Esophagus muscularis mucosa (tissue), 4 donors: ENCODE measurements around the gene FKBP1A. TPM values are rescaled to one million over a fixed set of nuclear protein-coding genes. Genes with fewer than 3 reads are reported as not detected.
A peak's percentile ranks its signal among the peaks of the same experiment; 100 is the strongest.
"Not testable (repeated sequence)": the region's sequence is repeated elsewhere in the genome, so short reads cannot be mapped to it uniquely, and the experiment has no call there.

ENCODE experiments used
- DNase-seq: peaks from one replicate; pipeline ENCODE4 v3.0.0-alpha.2; 2017; ENCODE audit errors: extremely low spot score
- H3K27ac ChIP-seq, 4 donors: fragments of 200-600 bp; sonication (generic); replicated peaks in 1 of 4; 1 replicate in 3 of 4; 2 replicates in 1 of 4; pipeline ENCODE4 v1.5.1; 2016 to 2019; ENCODE audit warnings: mild to moderate bottlenecking in 1 of 4
- H3K27me3 ChIP-seq, 4 donors: fragments of 200-600 bp; sonication (generic); one replicate each; pipeline versions ENCODE4 v1.5.1 to v1.6.0; 2016 to 2019
- H3K36me3 ChIP-seq, 4 donors: fragments of 200-600 bp; sonication (generic); one replicate each; pipeline ENCODE4 v1.5.1; 2016 to 2019
- H3K4me1 ChIP-seq, 4 donors: fragments of 200-600 bp; sonication (generic); one replicate each; pipeline ENCODE4 v1.5.1; 2016 to 2019
- H3K4me3 ChIP-seq, 4 donors: fragments of 200-600 bp; sonication (generic); 1 replicate in 2 of 4; 2 replicates in 2 of 4; pipeline ENCODE4 v1.5.1; 2016 to 2019; ENCODE audit warnings: mild to moderate bottlenecking in 4 of 4, moderate library complexity in 1 of 4
- H3K9me3 ChIP-seq, 4 donors: fragments of 200-600 bp; sonication (generic); 1 replicate in 3 of 4; 2 replicates in 1 of 4; pipeline ENCODE4 v1.5.1; 2016 to 2019
- CTCF ChIP-seq, 3 experiments: fragments of 200-600 bp in 2 of 3; fragments of 450-650 bp in 1 of 3; sonication (generic) in 2 of 3; IDR thresholded peaks; one replicate each; pipeline ENCODE4 v1.5.1; 2017 to 2019; ENCODE audit warnings: antibody characterized with exemption in 3 of 3, mild to moderate bottlenecking in 2 of 3, moderate library complexity in 1 of 3
- EP300 ChIP-seq: sonication (generic); formaldehyde crosslinking; IDR thresholded peaks from one replicate; pipeline ENCODE4 v1.6.1; 2017; ENCODE audit warnings: antibody characterized with exemption
- POLR2A ChIP-seq: fragments of 450-650 bp; IDR thresholded peaks from one replicate; pipeline ENCODE4 v1.6.1; 2017; ENCODE audit warnings: antibody characterized with exemption, moderate library complexity, mild to moderate bottlenecking, low read depth
- POLR2AphosphoS5 ChIP-seq, 2 donors: sonication (generic); formaldehyde crosslinking; IDR thresholded peaks; one replicate each; pipeline ENCODE4 v1.6.1; 2017; ENCODE audit warnings: antibody characterized with exemption in 2 of 2
- WGBS: methylation state at CpG from one replicate; pipeline ENCODE4 v1.1.5; 2018; 5-methylcytosine and 5-hydroxymethylcytosine counted together
- intact Hi-C: fragments of 100-400 bp; cut with DNase I; formaldehyde crosslinking; loops from one replicate; pipeline ENCODE4 v1.15.1; 2023
- total RNA-seq, 4 donors: library from RNA; depleted of rRNA; stranded (reverse); fragments of >200 nt; gene quantifications; one replicate each; pipeline versions ENCODE4 v1.1.0 to v1.2.1, GENCODE V29; 2016

FKBP1A gene
- total RNA-seq, 4 donors from 2014 or later = 84.3 to 99.2 (median 89.8) TPM

- Histone ChIP-seq H3K9me3 (no peaks in the 10 kb centered on the region), H3K36me3 (no peaks in the 10 kb centered on the region), H3K27ac (no peak overlapping the region), H3K27me3 (peaks cover 0 to 33% (median 0%) of the 10 kb centered on the region in 4 donors), H3K4me1 (peaks cover 0 to 13% (median 0%) of the 10 kb centered on the region in 4 donors), H3K4me3 (no peak overlapping the region)
- intact Hi-C loops = no loop called here
- no peak for TF ChIP-seq CTCF (IDR thresholded peaks at IDR 0.05)
- TF ChIP-seq POLR2A = no peak
- TF ChIP-seq EP300 = no peak
- TF ChIP-seq POLR2AphosphoS5 (IDR thresholded peaks at IDR 0.05) = no peak
- WGBS = 81% methylated on average over 6 of the region's 7 CpGs
- DNase-seq = peak; percentile 47
Observed at GRCh38 chr20:1402149-1402548, 9.3 kb upstream of the FKBP1A start.

- H3K27ac ChIP-seq = no peak overlapping the region
- no peak overlapping the region for H3K4me3 ChIP-seq
- peaks cover 0 to 13% (median 0%) of the 10 kb centered on the region in 4 donors for H3K4me1 ChIP-seq
- TF ChIP-seq POLR2A (no peak), POLR2AphosphoS5 (IDR thresholded peaks at IDR 0.05) (no peak), CTCF (IDR thresholded peaks at IDR 0.05) (no peak), EP300 (no peak)
- intact Hi-C loops = no loop called here
- peaks cover 0 to 39% (median 0%) of the 10 kb centered on the region in 4 donors for H3K27me3 ChIP-seq
- H3K36me3 ChIP-seq = no peaks in the 10 kb centered on the region
- DNase-seq = no peak
- H3K9me3 ChIP-seq = no peaks in the 10 kb centered on the region
- WGBS = 69% methylated on average over 3 of the region's 3 CpGs
Observed at GRCh38 chr20:1401451-1401907, 8.6 kb upstream of the FKBP1A start.

GRCh38 chr20:1399678-1400366, 7.0 kb upstream of the FKBP1A start:
- H3K4me3 ChIP-seq, DNase-seq, H3K27ac ChIP-seq, intact Hi-C loops, H3K36me3 ChIP-seq, H3K9me3 ChIP-seq: not testable (repeated sequence)
- peaks cover 0 to 13% (median 0%) of the 10 kb centered on the region in 4 donors for H3K4me1 ChIP-seq
- H3K27me3 ChIP-seq = peaks cover 0 to 32% (median 0%) of the 10 kb centered on the region in 4 donors
- WGBS = 47% methylated on average over 8 of the region's 8 CpGs

- H3K27ac ChIP-seq, H3K9me3 ChIP-seq, H3K4me3 ChIP-seq, intact Hi-C loops, H3K36me3 ChIP-seq, DNase-seq: not testable (repeated sequence)
- Histone ChIP-seq H3K27me3 (peaks cover 0 to 27% (median 0%) of the 10 kb centered on the region in 4 donors), H3K4me1 (peaks cover 6 to 20% (median 7%) of the 10 kb centered on the region in 4 donors)
- 84% methylated on average over 7 of the region's 7 CpGs for WGBS
Observed at GRCh38 chr20:1398185-1398584, 5.3 kb upstream of the FKBP1A start.

GRCh38 chr20:1397710-1398109, 4.9 kb upstream of the FKBP1A start:
- no peaks in the 10 kb centered on the region for H3K36me3 ChIP-seq
- H3K4me1 ChIP-seq = peaks cover 7 to 20% (median 8%) of the 10 kb centered on the region in 4 donors
- DNase-seq = no peak
- TF ChIP-seq POLR2A (no peak), CTCF (IDR thresholded peaks at IDR 0.05) (peak in 2 of 3 experiments; percentile 36 to 37)
- intact Hi-C loops = no loop called here
- no peak overlapping the region for H3K4me3 ChIP-seq
- no peak overlapping the region for H3K27ac ChIP-seq
- H3K27me3 ChIP-seq = peaks cover 0 to 27% (median 0%) of the 10 kb centered on the region in 4 donors
- 65% methylated on average over 4 of the region's 4 CpGs for WGBS
- H3K9me3 ChIP-seq = no peaks in the 10 kb centered on the region

- Histone ChIP-seq H3K36me3 (no peaks in the 10 kb centered on the region), H3K27ac (no peak overlapping the region), H3K4me1 (peaks cover 7 to 27% (median 15%) of the 10 kb centered on the region in 4 donors), H3K27me3 (peaks cover 0 to 27% (median 0%) of the 10 kb centered on the region in 4 donors), H3K4me3 (no peak overlapping the region), H3K9me3 (no peaks in the 10 kb centered on the region)
- DNase-seq = peak; percentile 55
- TF ChIP-seq EP300 (no peak), CTCF (IDR thresholded peaks at IDR 0.05) (no peak), POLR2A (no peak), POLR2AphosphoS5 (IDR thresholded peaks at IDR 0.05) (no peak)
- intact Hi-C loops = no loop called here
- 92% methylated on average over 4 of the region's 4 CpGs for WGBS
Observed at GRCh38 chr20:1396702-1397101, 3.8 kb upstream of the FKBP1A start.
